Ovary (tissue), 3 donors: ENCODE results near the gene ABHD12.

Source experiments
- CTCF ChIP-seq, 3 donors: fragments of 450-650 bp in 2 of 3; fragments of 200-600 bp in 1 of 3; IDR thresholded peaks; one replicate each; pipeline versions ENCODE4 v1.5.1 to v1.8.0; 2016 to 2022; ENCODE audit warnings: antibody characterized with exemption in 3 of 3, mild to moderate bottlenecking in 1 of 3
- EP300 ChIP-seq: sonication (generic); formaldehyde crosslinking; IDR thresholded peaks from one replicate; pipeline ENCODE4 v1.6.1; 2017; ENCODE audit warnings: antibody characterized with exemption
- POLR2A ChIP-seq: fragments of 450-650 bp; IDR thresholded peaks from one replicate; pipeline ENCODE4 v1.6.1; 2017; ENCODE audit warnings: antibody characterized with exemption, mild to moderate bottlenecking, moderate library complexity
- donor health status: DM: no; HTN: no; CAD: no.

- TF ChIP-seq CTCF (IDR thresholded peaks at IDR 0.05) (no peak), POLR2A (no peak), EP300 (no peak)
Observed at GRCh38 chr20:25351024-25351360, 39.6 kb downstream of the ABHD12 start.
